HG02981 (cell line): ENCODE data around the gene DEAF1.

Source experiments
- ATAC-seq: cut with Tn5 transposase; IDR thresholded peaks from one replicate; pipeline ENCODE4 v1.9.1; 2021; ENCODE audit warnings: mild to moderate bottlenecking, moderate library complexity; ENCODE audit not compliant: unreplicated experiment

Gene DEAF1

GRCh38 chr11:626475-627307 lies 68.3 kb downstream of the DEAF1 start, which contains the start of gene SCT:
SCT (minus strand) TSS chr11:627181; CDS start chr11:627143, 38 bp downstream.
- ATAC-seq, result no peak

- ATAC-seq, result no peak
These were observed 69.3 kb downstream of the DEAF1 start for GRCh38 chr11:625636-626268.

GRCh38 chr11:624705-625635 lies 70.1 kb downstream of the DEAF1 start, which contains the start of gene CDHR5:
CDHR5 (minus strand) TSS chr11:624955; CDS start chr11:624902, 53 bp downstream.
- ATAC-seq, result no peak

GRCh38 chr11:623999-624704 lies 70.9 kb downstream of the DEAF1 start:
- no peak for ATAC-seq

GRCh38 chr11:623349-623869 lies 71.6 kb downstream of the DEAF1 start:
- ATAC-seq, result no peak

- ATAC-seq, result no peak
These were observed 73.2 kb downstream of the DEAF1 start for GRCh38 chr11:621838-622237.

- no peak for ATAC-seq
These were observed 73.8 kb downstream of the DEAF1 start for GRCh38 chr11:620935-621814.

- no peak for ATAC-seq
These were observed 74.8 kb downstream of the DEAF1 start for GRCh38 chr11:620201-620600.

GRCh38 chr11:619628-620050 lies 75.4 kb downstream of the DEAF1 start:
- no peak for ATAC-seq

- ATAC-seq, result no peak
These were observed 76.0 kb downstream of the DEAF1 start for GRCh38 chr11:618856-619627.

- ATAC-seq, result no peak
These were observed 76.9 kb downstream of the DEAF1 start for GRCh38 chr11:617912-618682.

- no peak for ATAC-seq
These were observed 77.7 kb downstream of the DEAF1 start for GRCh38 chr11:617199-617911.

GRCh38 chr11:616320-617198 lies 78.5 kb downstream of the DEAF1 start:
- ATAC-seq, result no peak

GRCh38 chr11:615504-616319 lies 79.3 kb downstream of the DEAF1 start, which contains the start of gene IRF7:
IRF7 (minus strand) TSS chr11:615950; CDS start chr11:615364, 586 bp downstream.
- peak; percentile 85 for ATAC-seq
